NCI-H1436 (cell line): Measurements from ENCODE around the gene MVP.

Source experiments
- DNase-seq: peaks from one replicate; lab custom pipeline; 2025; lab: John Stamatoyannopoulos, UW

Gene MVP

DNA sequence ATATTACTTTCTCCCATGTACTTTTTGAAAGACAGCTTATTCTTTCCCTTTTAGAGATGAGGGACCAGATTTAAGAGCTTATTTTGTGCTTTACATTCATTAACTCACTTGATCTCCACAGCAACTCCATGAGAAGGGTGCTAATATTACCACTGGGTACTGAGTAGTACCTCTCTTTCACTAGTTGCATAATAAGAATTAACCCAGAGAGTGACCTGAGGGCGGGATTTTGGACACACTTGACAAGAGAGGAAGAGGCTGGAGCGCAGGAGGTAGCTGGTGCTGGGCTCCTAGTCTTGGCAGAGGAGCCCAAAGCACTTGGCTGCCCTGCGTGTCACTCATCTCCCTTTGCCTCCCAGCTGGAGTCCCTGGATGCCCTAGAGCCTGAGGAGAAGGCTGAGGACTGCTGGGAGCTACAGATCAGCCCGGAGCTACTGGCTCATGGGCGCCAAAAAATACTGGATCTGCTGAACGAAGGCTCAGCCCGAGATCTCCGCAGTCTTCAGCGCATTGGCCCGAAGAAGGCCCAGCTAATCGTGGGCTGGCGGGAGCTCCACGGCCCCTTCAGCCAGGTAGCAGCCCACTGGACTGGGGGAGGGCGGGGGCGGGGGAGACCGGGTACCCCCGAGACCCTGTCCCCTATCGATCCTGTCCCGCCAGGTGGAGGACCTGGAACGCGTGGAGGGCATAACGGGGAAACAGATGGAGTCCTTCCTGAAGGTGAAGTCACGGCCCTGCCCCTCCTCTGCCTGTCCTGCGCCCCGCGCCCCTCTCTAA lies 15.6 kb upstream of the MVP start:
- DNase-seq, result no peak

DNA sequence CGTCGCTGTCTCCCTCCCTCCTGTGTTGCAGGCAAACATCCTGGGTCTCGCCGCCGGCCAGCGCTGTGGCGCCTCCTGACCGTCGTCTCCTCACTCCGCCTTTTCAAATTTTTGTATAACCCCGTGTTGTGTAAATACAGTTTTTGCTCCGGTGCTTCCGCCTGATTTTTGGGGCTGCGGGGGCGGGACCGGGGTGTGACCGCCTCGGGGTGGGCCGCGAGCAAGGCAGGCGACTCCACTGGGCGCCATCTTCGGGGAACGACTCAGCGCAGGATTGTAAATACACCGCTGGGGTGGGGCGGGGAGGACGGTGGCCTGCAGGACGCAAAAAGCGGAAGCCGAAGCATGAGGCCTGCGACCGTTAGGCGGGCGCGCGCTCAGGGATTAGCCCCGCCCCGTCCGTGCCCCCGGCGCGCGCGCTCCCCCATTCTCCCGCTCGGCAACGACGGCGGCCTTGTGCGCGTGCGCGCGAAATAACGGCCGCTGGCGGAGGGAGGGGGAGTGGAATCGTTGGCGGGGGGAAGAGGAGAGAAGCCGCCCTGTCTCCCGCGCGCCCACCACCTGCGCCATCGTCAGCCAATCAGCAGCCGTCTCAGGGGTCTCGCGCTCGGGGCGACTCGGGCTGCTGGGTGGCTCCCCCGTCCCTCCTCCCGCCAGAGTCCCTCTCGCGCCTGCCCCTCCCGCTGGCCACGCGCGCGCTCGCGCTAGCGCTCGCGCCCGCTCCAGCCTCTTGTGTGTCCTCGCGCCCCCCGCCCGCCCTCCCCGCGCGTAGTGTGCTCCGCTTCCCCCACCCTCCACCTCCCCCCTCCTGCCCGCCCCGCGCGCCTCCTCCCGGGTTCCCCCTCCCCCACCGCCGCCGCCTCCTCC lies 14.8 kb upstream of the MVP start:
- DNase-seq, result peak; percentile 99

GRCh38 chr16:29806099-29806579 lies 14.1 kb upstream of the MVP start, which contains the start of gene MAZ:
MAZ (plus strand) TSS chr16:29806529; CDS start chr16:29806702, 173 bp downstream.
- DNase-seq, result peak; percentile 93

GRCh38 chr16:29806641-29807425 lies 13.4 kb upstream of the MVP start:
- peak; percentile 72 for DNase-seq

- DNase-seq, result peak; percentile 90
Measured at GRCh38 chr16:29807426-29808218, 12.6 kb upstream of the MVP start.

GRCh38 chr16:29808219-29808900 lies 11.9 kb upstream of the MVP start:
- no peak for DNase-seq

GRCh38 chr16:29809031-29809747 lies 11.1 kb upstream of the MVP start:
- DNase-seq, result no peak

GRCh38 chr16:29809850-29810698 lies 10.2 kb upstream of the MVP start:
- no peak for DNase-seq

DNA sequence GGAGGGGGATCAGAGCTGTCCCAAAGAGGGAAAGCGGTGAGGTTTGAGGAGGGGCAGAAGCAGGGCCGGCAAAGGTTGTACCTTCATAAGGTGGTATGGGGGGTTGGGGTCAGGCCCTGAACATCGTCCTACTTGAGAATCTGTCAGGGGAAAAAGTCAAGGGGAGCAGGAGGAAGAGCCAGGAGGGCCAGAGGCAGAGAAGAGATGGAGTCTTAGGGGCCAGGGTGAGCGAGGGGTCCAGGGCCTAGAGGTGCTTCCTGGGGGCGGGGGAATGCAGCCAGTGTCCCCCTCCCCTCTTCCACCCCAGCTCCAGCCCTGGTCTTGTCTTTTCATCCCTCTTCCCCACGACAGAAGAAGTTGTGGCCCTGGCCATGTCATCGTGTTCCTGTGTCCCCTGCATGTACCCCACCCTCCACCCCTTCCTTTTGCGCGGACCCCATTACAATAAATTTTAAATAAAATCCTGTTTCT lies 9.5 kb upstream of the MVP start:
- no peak for DNase-seq

- DNase-seq, result peak; percentile 87
Measured at GRCh38 chr16:29811170-29811895, 8.9 kb upstream of the MVP start.

- DNase-seq, result peak; percentile 68
Measured at GRCh38 chr16:29811896-29812665, 8.2 kb upstream of the MVP start, which contains the start of gene PRRT2. PRRT2 (plus strand) TSS chr16:29812193; CDS start chr16:29813055, 862 bp downstream.

GRCh38 chr16:29812754-29813643 lies 7.3 kb upstream of the MVP start:
- no peak for DNase-seq

DNA sequence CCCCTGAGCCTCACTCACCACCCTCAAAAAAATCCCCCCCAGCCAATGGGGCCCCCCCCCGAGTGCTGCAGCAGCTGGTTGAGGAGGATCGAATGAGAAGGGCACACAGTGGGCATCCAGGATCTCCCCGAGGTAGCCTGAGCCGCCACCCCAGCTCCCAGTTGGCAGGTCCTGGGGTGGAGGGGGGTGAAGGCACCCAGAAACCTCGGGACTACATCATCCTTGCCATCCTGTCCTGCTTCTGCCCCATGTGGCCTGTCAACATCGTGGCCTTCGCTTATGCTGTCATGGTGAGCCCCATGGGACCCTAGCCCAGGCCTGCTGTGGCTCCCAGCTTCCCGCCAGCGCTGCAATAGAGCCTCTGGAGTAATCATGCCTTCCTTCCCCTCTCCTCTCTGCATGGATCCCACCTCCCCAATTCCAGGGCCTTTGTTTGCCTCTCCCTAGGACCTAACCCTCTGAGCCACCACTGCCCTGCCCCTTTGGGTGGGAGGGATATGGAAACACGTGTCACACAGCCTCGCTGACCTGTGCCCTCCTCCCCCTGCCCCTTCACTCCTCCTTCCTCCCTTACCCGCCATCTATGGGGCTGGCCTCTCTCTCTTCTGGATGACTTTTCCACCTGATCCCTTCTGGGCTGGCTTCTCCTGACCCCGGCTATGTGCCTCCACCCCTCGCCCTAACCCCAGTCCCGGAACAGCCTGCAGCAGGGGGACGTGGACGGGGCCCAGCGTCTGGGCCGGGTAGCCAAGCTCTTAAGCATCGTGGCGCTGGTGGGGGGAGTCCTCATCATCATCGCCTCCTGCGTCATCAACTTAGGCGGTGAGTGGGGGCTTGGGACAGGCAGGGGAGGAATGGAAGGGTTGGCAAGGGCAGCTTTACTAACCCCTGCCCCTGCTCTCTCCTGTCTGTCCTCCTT lies 6.4 kb upstream of the MVP start:
- DNase-seq, result peak; percentile 12

DNA sequence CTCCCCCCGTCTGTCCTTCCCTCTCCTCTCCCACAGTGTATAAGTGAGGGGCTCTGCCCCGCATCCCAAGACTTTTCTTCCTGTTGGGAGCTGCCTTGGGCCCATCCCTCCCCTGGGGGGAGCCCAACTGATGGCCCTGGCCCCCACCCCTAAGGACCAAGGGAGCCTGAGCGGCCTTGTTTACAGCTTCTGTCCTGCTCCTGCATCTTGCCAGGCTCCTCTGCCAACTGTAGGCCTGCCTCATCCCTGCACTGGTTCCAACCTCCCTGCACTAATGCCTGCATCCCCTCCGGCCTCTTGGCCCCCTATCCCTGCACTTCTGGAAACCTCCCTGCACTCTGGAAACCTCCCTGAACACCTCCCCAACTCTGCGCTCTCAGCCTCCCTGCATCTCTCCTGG lies 5.7 kb upstream of the MVP start:
- no peak for DNase-seq

DNA sequence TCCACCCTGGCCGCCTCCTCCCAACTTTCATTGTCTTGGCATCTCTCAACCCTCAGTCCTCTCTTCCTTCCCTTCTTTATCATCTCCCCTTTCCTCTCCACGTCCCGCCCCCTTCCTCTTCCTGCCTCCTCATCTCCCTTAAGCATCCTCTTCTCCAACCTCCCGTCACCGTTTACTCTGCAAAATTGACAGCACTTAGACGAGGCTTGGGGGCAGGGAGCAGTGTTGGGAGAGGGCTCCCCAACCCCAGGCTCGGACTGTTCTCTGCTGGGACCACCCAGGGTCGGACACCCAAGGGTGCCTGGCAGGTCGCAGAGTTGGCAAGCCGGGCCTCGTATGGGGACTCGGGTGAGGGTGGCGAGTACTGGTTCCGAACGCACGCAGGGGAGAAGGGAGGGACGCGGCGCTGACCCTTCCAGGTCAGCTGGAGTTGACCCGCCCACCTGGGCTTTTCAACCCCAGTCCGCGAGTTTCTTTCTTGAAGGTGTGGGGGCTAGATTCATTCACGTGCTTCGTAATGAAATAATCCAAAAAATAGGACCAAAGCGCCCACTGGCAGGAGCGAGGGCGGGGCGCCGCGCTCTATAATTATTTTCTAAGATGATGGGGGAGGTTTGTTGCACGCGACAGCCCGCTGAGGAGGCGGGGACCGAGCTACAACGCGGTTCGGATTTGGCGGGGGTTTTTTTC lies 5.1 kb upstream of the MVP start:
- DNase-seq, result peak; percentile 56
